Measurements from ENCODE around the gene NR2F1-AS1. TPM values are rescaled to one million over a fixed set of nuclear protein-coding genes. Genes with fewer than 3 reads are reported as not detected.

Gene NR2F1-AS1
- total and polyA plus RNA-seq, 9 of the 15 experiments (the other 6 are each of a cell fraction or from before 2014, with no cell fraction given): not detected

DNA sequence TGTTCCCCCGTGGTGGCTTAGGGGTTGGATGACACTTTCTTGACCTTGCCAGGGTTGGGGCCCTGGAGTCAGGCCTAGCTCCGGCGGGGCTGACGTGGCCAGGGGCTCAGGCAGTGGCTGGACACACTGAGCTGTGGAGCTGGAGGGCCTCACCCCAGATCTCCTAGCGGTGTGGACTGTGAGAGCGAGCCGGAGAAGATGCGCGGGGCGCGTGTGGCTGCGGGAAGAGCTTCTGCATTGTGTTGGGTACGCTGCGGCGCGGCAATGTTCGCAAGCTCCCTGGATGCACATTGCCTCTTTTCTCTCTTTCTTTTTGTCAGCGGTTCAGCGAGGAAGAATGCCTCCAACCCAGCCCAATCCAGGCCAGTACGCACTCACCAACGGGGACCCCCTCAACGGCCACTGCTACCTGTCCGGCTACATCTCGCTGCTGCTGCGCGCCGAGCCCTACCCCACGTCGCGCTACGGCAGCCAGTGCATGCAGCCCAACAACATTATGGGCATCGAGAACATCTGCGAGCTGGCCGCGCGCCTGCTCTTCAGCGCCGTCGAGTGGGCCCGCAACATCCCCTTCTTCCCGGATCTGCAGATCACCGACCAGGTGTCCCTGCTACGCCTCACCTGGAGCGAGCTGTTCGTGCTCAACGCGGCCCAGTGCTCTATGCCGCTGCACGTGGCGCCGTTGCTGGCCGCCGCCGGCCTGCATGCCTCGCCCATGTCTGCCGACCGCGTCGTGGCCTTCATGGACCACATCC is 6.8 kb upstream of the NR2F1-AS1 start (continued):
- TF ChIP-seq GABPB1 (CRISPR knock-in tag; IDR thresholded peaks at IDR 0.05): no peak

DNA sequence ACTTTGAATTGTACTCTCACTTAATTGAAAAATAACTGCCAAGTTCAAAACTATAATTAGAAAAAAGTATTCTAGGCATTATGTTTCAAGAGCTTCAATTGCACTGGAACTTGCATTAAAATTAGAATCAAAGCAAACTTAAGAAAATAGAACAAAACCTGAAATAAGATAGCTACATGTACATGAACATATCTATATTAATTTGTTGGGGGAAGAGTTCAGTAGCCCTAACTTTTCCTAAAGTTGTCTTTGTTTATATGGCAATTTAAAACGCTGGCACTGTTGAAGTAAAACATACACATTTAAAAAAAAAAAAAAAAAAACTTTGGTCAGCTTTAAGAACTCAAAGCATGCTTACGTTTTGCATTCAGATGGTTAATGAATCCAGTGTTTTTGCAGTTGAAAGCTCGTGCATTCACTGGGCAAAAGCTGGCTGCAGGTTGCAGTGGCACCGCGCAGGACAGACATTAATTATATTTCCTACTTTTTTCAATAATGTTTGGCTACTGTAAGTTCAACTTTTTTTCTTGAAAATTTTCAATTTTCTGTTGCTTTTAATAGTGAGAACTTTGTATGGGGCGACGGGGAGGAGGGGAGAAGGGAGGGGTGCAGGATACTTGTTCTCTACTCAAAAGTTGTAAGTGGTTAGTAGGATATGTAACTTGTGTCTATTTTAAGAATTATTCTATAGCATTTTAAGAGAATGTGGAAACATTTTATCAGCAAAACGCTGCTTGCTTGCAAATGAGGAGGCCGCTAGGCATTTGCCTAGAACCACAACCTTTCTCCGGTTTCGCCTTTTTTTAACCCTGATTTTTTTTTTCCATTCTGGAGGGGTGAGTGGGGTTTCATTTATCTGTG is 5.9 kb upstream of the NR2F1-AS1 start:
- no peaks in the 10 kb centered on the region for H3K9me1 ChIP-seq (ENCODE audit: control insufficient read depth, insufficient read depth, low read length)
- no peak overlapping the region for H3K4me3 ChIP-seq
- H3K4me1 ChIP-seq (replicated peaks in 1 of 2; ENCODE audit: control insufficient read depth in 2 of 2, insufficient read depth in 2 of 2, low read length in 2 of 2): peaks cover 0 to 8% of the 10 kb centered on the region in 2 experiments; a peak in 2 of 5 replicates
- H3K4me2 ChIP-seq (ENCODE audit: insufficient read depth, low read length): no peak overlapping the region
- no peak overlapping the region for H3K9ac ChIP-seq (ENCODE audit: insufficient read depth in 1 of 2, low read depth in 2 of 2, low read length in 2 of 2)
- ChIA-PET CTCF (ENCODE audit: low intra/inter-chr PET ratio) (no interaction called here), POLR2A (no interaction called here)
- intact Hi-C loops (cut with micrococcal nuclease): no loop called here
- ATAC-seq (no peak), DNase-seq (ENCODE audit: extremely low read depth in 1 of 4, low spot score in 3 of 4) (no peak), FAIRE-seq (no peak)
- in situ Hi-C loops (cut with MboI): loop anchor here (25.0 kb wide), 1 partner anchor 1150 kb away; no protein-coding TSS in a partner anchor
- H3K27ac ChIP-seq (ENCODE audit: extremely low read depth, low read depth, low read length): no peak overlapping the region
- no peaks in the 10 kb centered on the region for H3K36me3 ChIP-seq (ENCODE audit: control insufficient read depth, insufficient read depth, low read length)
- H3K9me3 ChIP-seq (replicated peaks; ENCODE audit: control insufficient read depth, insufficient read depth, low read depth, low read length): no peaks in the 10 kb centered on the region
- peaks cover 0 to 6% of the 10 kb centered on the region in 2 experiments; a peak in 3 of 5 replicates for H3K27me3 ChIP-seq (ENCODE audit: control insufficient read depth in 2 of 2, insufficient read depth in 2 of 2, low read length in 2 of 2)
- no peaks in the 10 kb centered on the region for H4K20me1 ChIP-seq (replicated peaks; ENCODE audit: control insufficient read depth, insufficient read depth, low read length)
- 13% methylated on average over 11 of the region's 11 CpGs for whole genome bisulfite sequencing (ENCODE audit: insufficient coverage, low coverage, missing lambda C conversion rate)
- no peaks in the 10 kb centered on the region for H3K79me2 ChIP-seq (ENCODE audit: control insufficient read depth, insufficient read depth, low read length)
- no peak overlapping the region for H2AFZ ChIP-seq (ENCODE audit: low read depth, low read length)
- BruUV-seq (replicated peaks): no TSS peak
- TF ChIP-seq ZC3H8 (IDR thresholded peaks at IDR 0.05): no peak
- no peak for TF ChIP-seq BRF2 (IDR thresholded peaks at IDR 0.05; ENCODE audit: borderline replicate concordance, insufficient read depth, insufficient read length)
- TF ChIP-seq MTF1 (CRISPR knock-in tag; IDR thresholded peaks at IDR 0.05; ENCODE audit: borderline replicate concordance): no peak
- TF ChIP-seq FOXK2 (conservative IDR thresholded peaks at IDR 0.05 in 1 of 2, IDR thresholded peaks at IDR 0.05 in 1 of 2; ENCODE audit: low read depth in 2 of 2): no peak
- no peak for TF ChIP-seq MEF2D (tag; conservative IDR thresholded peaks at IDR 0.05; ENCODE audit: low read depth)
- TF ChIP-seq, protein P1, sequence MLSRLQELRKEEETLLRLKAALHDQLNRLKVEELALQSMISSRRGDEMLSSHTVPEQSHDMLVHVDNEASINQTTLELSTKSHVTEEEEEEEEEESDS (CRISPR knock-in tag; IDR thresholded peaks at IDR 0.05): no peak
- no peak for TF ChIP-seq KDM2B (CRISPR knock-in tag; IDR thresholded peaks at IDR 0.05)
- no peak for TF ChIP-seq ZNF124 (CRISPR knock-in tag; IDR thresholded peaks at IDR 0.05)
- no peak for TF ChIP-seq C11orf30 (IDR thresholded peaks at IDR 0.05; ENCODE audit: low read depth)
- TF ChIP-seq PTTG1 (tag; IDR thresholded peaks at IDR 0.05; ENCODE audit: low read depth): no peak

Data from K562 (cell line).